HG03342 (cell line): ENCODE measurements around the gene RUNDC1.
"Not testable (repeated sequence)": the region's sequence is repeated elsewhere in the genome, so short reads cannot be mapped to it uniquely, and the experiment has no call there.

Experiments
- ATAC-seq: cut with Tn5 transposase; IDR thresholded peaks from one replicate; pipeline ENCODE4 v1.9.1; 2021; ENCODE audit warnings: mild to moderate bottlenecking, moderate library complexity; ENCODE audit not compliant: unreplicated experiment

RUNDC1 gene

GRCh38 chr17:42989726-42990652, 9.6 kb downstream of the RUNDC1 start:
- no peak for ATAC-seq

- no peak for ATAC-seq
Measured at GRCh38 chr17:42991471-42991870, 11.1 kb downstream of the RUNDC1 start.

GRCh38 chr17:42992872-42993271, 12.5 kb downstream of the RUNDC1 start:
- ATAC-seq = no peak

GRCh38 chr17:42993913-42994312, 13.5 kb downstream of the RUNDC1 start:
- not testable (repeated sequence) for ATAC-seq

GRCh38 chr17:42997390-42997983, 17.1 kb downstream of the RUNDC1 start:
- ATAC-seq = no peak

- ATAC-seq = peak; percentile 91
Measured at GRCh38 chr17:42997984-42998938, 17.9 kb downstream of the RUNDC1 start, which contains the start of gene RPL27. Gene RPL27 (plus strand): TSS chr17:42998419. CDS start chr17:42998751, 332 bp downstream.

GRCh38 chr17:42999003-42999525, 18.7 kb downstream of the RUNDC1 start:
- ATAC-seq = no peak

- not testable (repeated sequence) for ATAC-seq
Measured at GRCh38 chr17:43000894-43001293, 20.5 kb downstream of the RUNDC1 start.

GRCh38 chr17:43003542-43004172, 23.3 kb downstream of the RUNDC1 start:
- no peak for ATAC-seq

GRCh38 chr17:43006639-43007551, 26.5 kb downstream of the RUNDC1 start, which contains the start of gene IFI35:
Gene IFI35 (plus strand): TSS chr17:43006784. CDS start chr17:43006948, 164 bp downstream.
- ATAC-seq = peak; percentile 86

GRCh38 chr17:43010667-43011308, 30.4 kb downstream of the RUNDC1 start:
- no peak for ATAC-seq

- ATAC-seq = no peak
Measured at GRCh38 chr17:43011728-43012472, 31.5 kb downstream of the RUNDC1 start.

GRCh38 chr17:43013296-43013695, 32.9 kb downstream of the RUNDC1 start:
- no peak for ATAC-seq

GRCh38 chr17:43014020-43014648, 33.8 kb downstream of the RUNDC1 start:
- ATAC-seq = no peak

- no peak for ATAC-seq
Measured at GRCh38 chr17:43014649-43015542, 34.5 kb downstream of the RUNDC1 start.

GRCh38 chr17:43015579-43015978, 35.2 kb downstream of the RUNDC1 start:
- no peak for ATAC-seq
